G401 (cell line): Measurements from ENCODE around the gene SFXN1. TPM values are rescaled to one million over a fixed set of nuclear protein-coding genes. Genes with fewer than 3 reads are reported as not detected.
"Not testable (repeated sequence)": the region's sequence is repeated elsewhere in the genome, so short reads cannot be mapped to it uniquely, and the experiment has no call there.

Source experiments
- DNase-seq: peaks from one replicate; pipeline ENCODE4 v3.0.0-alpha.2; 2015; ENCODE audit warnings: low spot score
- in situ Hi-C: cut with HindIII; loops from 2 replicates; pipeline ENCODE4 v1.10.0; 2016; ENCODE audit warnings: low sequenced_read_pairs, mixed read lengths
- total RNA-seq: library from RNA; depleted of rRNA; stranded (reverse); fragments of >200 nt; shearing (Covaris generic); gene quantifications from 2 replicates; pipeline ENCODE4 v1.2.3, GENCODE V29; 2014

The SFXN1 gene
- total RNA-seq, 1 experiment from 2014 or later, result 206 TPM

DNA sequence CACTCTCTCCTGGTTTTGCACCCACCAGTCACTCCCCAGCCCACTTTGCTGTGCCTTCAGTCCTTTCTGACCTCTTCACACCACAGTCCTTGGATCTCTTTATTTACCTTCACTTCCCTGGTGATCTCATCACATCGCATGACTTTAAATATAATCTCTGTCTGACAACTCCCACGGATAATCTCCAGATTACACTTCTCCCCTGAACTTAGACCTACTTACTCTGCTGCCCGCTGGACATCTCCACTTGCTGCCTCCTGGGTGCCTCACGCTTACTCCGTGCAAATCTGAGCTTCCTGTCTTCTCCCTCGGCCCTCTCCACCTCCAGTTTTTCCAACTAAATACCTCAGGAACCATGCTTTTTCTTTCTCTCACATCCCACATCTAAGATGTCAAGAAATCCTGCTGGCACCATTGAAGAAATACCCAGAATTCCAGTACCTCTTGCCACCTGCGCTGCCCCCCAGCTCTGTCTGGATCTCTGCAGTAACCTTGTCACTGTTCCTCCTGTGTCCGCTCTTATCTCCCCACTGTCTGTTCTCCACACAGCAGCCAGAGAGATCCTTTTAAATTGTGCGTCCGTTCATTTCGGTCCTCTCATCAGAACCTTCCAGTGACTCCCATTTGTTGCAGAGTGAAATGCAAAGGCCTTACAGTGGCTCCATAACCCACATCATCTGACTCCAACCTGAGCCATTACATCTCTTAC is 9.3 kb downstream of the SFXN1 start:
- in situ Hi-C loops, result no loop called here
- no peak for DNase-seq

- no peak for DNase-seq
- in situ Hi-C loops, result no loop called here
Observed at GRCh38 chr5:175489693-175490443, 11.5 kb downstream of the SFXN1 start.

DNA sequence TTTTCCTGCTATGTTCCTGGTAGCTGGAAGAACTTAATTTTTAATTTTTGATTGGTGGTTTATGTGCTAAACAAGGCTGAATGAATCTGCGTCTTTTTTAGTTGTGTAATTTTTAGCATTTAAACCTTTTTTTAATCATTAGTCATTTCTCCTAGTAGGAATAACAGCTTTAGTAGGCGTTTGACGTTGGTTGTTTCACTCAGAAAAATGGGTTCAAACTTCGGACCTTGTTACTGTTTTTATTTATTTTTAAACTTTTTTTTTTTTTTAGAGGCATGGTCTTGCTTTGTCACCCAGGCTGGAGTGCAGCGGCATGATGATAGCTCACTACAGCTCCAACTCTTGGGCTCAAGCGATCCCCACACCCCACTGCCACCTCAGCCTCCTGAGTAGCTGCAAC is 12.9 kb downstream of the SFXN1 start:
- in situ Hi-C loops, result no loop called here
- no peak for DNase-seq

DNA sequence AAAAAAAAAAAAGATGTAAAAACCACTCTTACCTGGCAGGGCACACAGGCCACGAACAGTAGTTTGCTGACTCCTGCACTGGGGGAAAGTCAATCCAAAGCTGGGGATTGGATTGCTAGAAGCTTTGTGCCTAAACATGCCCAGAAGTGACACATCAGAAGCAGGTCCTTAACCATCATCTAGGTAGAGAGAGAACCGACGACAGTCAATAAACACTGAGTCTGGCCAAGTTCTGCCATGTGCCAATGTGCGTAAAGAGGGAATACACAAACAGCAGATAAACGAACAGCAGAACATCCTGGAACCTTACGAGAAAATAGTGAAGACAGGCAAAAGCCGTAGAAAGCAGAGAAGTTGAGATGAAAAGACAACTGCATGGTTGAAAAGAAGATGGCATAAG is 14.9 kb downstream of the SFXN1 start:
- DNase-seq, result no peak
- in situ Hi-C loops, result no loop called here

GRCh38 chr5:175493726-175494125 is 15.4 kb downstream of the SFXN1 start:
- in situ Hi-C loops, result no loop called here
- DNase-seq, result no peak

GRCh38 chr5:175494264-175495183 is 16.2 kb downstream of the SFXN1 start:
- no peak for DNase-seq
- in situ Hi-C loops, result no loop called here

GRCh38 chr5:175501759-175502158 is 23.4 kb downstream of the SFXN1 start:
- in situ Hi-C loops, result no loop called here
- no peak for DNase-seq

DNA sequence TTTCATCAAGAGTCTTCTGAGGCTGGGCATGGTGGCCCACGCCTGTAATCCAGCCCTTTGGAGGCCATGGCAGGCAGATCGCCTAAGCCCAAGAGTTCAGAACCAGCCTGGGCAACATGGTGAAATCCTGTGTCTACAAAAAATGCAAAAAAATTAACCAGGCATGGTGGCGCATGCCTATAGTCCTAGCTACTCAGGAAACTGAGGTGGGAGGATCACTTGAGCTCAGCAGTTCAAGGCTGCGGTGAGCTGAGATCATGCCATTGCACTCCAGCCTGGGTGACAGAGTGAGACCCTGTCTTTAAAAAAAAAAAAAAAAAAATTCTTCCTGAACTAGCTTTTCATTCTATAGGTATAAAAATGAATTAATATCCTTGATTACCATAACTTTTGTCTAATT is 29.3 kb downstream of the SFXN1 start:
- DNase-seq, in situ Hi-C loops: not testable (repeated sequence)

DNA sequence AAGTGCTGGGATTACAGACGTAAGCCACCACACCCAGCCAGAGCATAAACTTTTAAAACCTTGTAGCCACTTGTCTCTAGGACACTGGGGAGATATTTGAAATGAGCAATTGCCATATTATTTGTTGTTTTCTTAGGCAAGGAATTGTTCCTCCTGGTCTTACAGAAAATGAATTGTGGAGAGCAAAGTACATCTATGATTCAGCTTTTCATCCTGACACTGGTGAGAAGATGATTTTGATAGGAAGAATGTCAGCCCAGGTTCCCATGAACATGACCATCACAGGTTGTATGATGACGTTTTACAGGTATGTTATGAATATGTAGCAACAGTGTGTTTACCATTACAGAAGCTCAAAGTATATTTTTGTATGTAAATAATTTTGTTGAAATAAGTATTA is 30.5 kb downstream of the SFXN1 start:
- DNase-seq, result no peak
- in situ Hi-C loops, result no loop called here

DNA sequence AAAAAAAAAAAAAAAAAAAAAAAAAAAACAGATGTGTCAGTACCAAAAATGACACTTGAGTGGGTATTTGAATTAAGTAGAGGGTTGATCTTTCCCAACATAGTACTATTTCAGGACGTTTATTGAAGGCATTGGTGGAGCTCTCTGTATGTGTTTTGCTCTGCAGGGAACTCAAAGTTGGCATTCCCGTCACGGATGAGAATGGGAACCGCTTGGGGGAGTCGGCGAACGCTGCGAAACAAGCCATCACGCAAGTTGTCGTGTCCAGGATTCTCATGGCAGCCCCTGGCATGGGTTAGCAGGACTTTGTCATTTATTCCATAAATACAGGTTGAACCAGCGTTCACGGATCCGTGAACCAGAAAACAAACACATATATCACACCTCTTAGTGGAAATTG is 34.9 kb downstream of the SFXN1 start:
- in situ Hi-C loops, result no loop called here
- no peak for DNase-seq

- DNase-seq, result no peak
- in situ Hi-C loops, result no loop called here
Observed at GRCh38 chr5:175513726-175514125, 35.4 kb downstream of the SFXN1 start.

DNA sequence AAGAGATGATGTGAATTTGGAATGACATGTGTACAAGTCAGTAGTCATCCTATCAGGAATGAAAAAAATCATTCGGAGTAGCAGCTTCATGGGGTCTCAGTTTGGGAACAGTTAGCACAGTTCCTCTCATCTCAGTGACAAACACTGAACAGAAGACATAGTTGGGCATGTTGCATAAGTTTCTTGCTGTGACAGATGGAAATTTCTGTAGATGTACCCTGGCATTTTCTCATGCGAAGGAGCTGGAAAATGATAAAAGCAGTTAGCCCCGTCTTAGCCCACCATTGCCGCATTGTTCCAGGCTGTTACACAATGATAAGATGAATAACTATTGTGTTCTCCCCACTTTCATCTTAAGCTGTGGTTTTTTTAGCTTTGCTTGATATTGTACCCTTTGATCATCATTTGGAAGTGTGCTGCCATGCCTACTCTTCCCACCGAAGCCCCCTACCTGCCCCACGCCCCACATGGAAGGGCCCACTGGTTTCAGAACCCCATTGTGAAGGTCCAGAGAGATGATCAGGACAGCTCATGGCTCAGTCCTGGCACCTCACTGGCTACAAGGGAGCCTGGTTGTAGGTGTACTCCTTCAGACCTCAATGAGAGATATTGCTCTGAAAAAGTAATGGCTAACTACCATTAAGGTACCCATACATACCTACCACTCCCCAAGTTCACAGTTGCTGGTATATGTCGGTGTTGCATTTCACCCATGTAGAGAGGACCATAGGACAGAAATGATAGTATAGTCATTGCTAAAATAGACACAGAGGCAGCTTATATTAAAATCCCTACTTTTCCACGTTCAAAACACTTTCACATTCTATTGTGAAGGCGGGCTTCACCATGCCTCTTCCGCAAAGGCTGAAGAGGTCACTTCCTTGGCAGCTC is 38.8 kb downstream of the SFXN1 start:
- in situ Hi-C loops, result no loop called here
- no peak for DNase-seq

- DNase-seq, result no peak
- in situ Hi-C loops, result no loop called here
Observed at GRCh38 chr5:175517824-175518450, 39.6 kb downstream of the SFXN1 start.

DNA sequence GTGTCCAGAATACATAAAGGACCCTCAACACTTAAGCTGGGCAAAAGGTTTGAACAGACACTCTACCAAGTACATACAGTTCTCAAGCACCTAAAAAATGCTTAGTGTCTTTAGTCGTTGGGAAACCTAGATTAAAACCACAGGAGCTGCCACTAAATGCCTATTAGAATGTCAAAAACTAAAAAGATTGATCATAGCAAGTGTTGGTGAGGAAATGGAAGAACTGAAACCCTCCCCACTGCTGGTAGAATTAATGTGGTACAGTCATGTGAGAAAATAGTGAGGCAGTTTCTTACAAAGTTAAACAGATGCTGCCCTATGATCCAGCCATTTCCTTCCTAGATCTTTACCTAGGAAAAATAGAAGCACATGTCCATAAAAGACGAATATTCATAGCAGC is 40.6 kb downstream of the SFXN1 start:
- in situ Hi-C loops, result no loop called here

DNA sequence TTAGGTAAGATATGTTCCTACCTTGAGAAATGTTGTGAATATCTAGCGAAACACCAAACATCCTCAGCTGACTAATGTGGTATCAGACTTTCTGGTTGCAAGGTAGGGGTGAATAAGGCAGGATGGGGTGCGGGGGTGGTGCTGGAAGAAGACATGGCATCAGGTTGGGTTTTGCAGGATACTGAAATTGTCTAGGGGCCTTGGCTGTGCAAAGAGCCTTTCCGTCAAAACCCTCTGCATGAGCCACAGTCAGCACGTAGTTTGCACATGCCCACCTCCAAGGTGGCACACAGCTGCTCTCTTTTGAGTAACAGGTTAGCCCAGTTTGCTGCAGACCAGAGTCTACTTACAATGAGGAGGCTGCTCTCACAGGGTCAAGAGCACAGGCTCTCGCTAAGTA is 42.0 kb downstream of the SFXN1 start:
- in situ Hi-C loops, result no loop called here
- DNase-seq, result no peak

More for the DNA sequence above, 40.6 kb downstream of the SFXN1 start:
- DNase-seq, result no peak

DNA sequence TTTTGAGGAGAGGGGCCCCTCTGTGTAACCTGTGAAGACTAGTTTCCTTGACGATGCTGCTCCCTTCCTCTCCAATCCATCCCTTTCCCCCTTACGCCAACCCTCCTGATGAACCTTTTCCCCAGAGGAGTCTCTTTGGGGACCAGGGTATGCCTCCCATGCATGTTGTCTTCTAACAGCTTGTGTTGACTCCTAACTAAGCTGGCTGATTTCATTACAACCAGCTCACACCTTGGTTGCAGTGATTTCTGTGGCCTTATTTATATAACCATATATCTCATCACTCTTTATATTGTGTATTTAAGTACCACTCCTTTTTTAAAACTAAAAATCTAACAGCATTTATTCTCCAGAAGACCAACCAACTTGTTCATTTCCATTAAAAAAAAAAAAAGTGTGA is 42.5 kb downstream of the SFXN1 start:
- no peak for DNase-seq
- in situ Hi-C loops, result no loop called here

DNA sequence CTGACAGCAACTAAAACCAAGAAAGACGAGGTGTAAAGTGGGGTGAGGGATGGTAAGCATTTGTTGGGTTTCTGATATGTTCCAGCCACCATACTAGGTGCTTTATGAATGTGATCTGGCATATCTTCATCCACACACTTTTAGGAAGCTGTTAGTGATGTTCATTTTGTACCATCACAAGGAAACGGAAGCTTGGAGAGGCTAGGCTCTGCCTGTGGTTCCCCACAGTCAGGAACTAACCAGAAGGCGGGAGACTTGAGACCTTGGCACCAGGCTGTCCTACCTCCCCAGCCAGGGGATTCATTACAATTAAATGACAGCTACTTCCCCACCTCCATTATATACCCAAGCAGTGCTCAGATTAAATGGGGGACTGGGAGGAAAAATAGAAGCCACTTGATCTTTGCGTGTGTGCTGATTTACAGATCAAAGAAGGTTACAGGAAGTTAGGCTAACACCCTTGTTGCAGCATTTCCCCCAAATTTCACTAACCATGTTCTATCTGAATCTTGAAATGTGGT is 43.0 kb downstream of the SFXN1 start:
- DNase-seq, result no peak
- in situ Hi-C loops, result no loop called here

GRCh38 chr5:175523292-175523691 is 44.9 kb downstream of the SFXN1 start:
- DNase-seq, result no peak
- in situ Hi-C loops, result no loop called here
